GM12872 (cell line): Measurements from ENCODE around the gene ERCC6L.

Experiments
- TF ChIP-seq, protein P1 (sequence below): IDR thresholded peaks from 3 replicates; pipeline ENCODE4 v1.5.1; 2011; ENCODE audit warnings: low read depth, mild to moderate bottlenecking, low read length, moderate library complexity; ENCODE audit not compliant: insufficient read depth

Gene ERCC6L

DNA sequence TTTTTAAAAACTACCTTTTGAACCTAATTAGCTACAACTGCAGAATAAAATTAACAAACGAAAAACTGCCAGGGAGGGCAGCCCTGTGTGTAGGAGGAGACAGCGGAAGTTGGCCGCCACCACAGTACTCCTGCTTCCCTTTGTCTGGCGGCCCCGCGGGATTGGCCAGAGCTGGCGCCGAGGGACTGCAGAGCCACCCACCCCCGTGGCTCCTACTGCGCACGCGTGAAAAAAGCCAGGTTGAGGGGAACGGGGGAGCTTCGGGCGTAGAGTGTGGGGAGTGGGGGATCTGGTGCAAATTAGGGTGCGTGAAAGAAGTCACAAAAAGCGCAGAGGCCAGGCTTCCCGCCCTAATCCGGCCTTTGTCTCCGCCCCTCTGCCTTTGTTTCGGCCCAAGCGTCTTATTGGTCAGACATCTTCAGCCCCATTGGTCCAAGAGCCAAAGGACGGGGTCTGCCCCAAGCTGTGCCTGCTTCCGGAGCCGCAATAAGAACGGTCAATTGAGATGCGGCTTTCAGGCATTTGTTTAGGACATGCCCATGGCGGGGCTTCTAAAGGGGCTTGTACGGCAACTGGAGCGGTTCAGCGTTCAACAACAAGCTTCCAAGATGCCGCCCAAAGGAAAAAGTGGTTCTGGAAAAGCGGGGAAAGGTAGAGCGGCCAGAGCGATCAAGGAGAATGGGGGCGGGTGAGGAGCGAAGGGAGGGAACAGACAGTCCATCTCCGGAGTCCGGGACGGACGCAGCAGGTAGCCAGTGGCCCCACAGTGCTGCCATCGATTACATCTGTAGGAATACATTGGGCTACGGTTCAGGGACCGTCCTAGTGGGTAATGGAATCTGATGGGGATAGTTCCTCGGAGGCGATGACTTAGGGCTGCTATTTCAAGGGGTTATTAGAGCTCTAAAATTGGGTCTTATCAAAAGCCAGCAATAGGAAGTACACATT, 57.4 kb downstream of the ERCC6L start, which contains the start of gene PIN4:
PIN4 (plus strand) TSS at position 580 of the 948 bp plus-strand sequence; CDS start at position 609, 29 bp downstream.
- TF ChIP-seq, protein P1, sequence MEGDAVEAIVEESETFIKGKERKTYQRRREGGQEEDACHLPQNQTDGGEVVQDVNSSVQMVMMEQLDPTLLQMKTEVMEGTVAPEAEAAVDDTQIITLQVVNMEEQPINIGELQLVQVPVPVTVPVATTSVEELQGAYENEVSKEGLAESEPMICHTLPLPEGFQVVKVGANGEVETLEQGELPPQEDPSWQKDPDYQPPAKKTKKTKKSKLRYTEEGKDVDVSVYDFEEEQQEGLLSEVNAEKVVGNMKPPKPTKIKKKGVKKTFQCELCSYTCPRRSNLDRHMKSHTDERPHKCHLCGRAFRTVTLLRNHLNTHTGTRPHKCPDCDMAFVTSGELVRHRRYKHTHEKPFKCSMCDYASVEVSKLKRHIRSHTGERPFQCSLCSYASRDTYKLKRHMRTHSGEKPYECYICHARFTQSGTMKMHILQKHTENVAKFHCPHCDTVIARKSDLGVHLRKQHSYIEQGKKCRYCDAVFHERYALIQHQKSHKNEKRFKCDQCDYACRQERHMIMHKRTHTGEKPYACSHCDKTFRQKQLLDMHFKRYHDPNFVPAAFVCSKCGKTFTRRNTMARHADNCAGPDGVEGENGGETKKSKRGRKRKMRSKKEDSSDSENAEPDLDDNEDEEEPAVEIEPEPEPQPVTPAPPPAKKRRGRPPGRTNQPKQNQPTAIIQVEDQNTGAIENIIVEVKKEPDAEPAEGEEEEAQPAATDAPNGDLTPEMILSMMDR: no peak

- TF ChIP-seq, protein P1: no peak
Measured at GRCh38 chrX:72180539-72180938, 58.3 kb downstream of the ERCC6L start.

GRCh38 chrX:72176981-72177380, 61.8 kb downstream of the ERCC6L start:
- TF ChIP-seq, protein P1: no peak

- TF ChIP-seq, protein P1: no peak
Measured at GRCh38 chrX:72169008-72169728, 69.7 kb downstream of the ERCC6L start.

- TF ChIP-seq, protein P1: no peak
Measured at GRCh38 chrX:72165551-72165950, 73.3 kb downstream of the ERCC6L start.

GRCh38 chrX:72159769-72160168, 79.1 kb downstream of the ERCC6L start:
- TF ChIP-seq, protein P1: no peak

DNA sequence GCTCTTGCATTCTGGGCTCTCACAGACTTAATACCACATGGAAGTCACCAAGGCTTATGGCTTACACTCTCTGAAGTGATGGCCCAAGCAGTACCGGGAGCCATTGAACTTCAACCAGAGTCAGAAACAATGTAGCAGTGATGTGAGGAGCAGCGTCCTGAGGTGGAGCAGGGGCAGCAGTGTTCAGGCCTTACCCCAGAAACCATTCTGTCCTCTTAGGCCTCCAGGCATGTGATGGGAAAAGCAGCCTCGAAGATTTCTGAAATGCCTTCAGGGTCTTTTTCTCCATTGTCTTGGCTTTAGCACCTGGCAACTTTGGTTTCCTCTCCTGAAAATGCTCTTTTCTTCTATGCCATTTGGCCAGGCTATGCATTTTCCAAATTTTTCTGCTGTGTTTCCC, 80.1 kb downstream of the ERCC6L start:
- TF ChIP-seq, protein P1: no peak
